GM19023 (cell line): ENCODE results near the gene OR7G3.
A peak's percentile ranks its signal among the peaks of the same experiment; 100 is the strongest.

Experiments used
- ATAC-seq: cut with Tn5 transposase; IDR thresholded peaks from one replicate; pipeline ENCODE4 v1.9.1; 2021; ENCODE audit warnings: mild to moderate bottlenecking, moderate library complexity; ENCODE audit not compliant: unreplicated experiment

OR7G3 gene

GRCh38 chr19:9126900-9127405, at the start of gene OR7G3:
TSS of gene OR7G3 (minus strand) at chr19:9126950. CDS start at chr19:9126950, 0 bp downstream.
- no peak for ATAC-seq

GRCh38 chr19:9175326-9175725, 48.6 kb upstream of the OR7G3 start:
- no peak for ATAC-seq

- ATAC-seq = no peak
Measured at GRCh38 chr19:9171393-9171991, 44.7 kb upstream of the OR7G3 start.

- no peak for ATAC-seq
Measured at GRCh38 chr19:9166846-9167245, 40.1 kb upstream of the OR7G3 start.

- no peak for ATAC-seq
Measured at GRCh38 chr19:9165261-9165660, 38.5 kb upstream of the OR7G3 start.

GRCh38 chr19:9161427-9161826, 34.7 kb upstream of the OR7G3 start:
- ATAC-seq = no peak

GRCh38 chr19:9159891-9160290, 33.1 kb upstream of the OR7G3 start:
- no peak for ATAC-seq

GRCh38 chr19:9156304-9156703, 29.6 kb upstream of the OR7G3 start:
- no peak for ATAC-seq

- ATAC-seq = no peak
Measured at GRCh38 chr19:9155591-9155990, 28.8 kb upstream of the OR7G3 start.

GRCh38 chr19:9151367-9151766, 24.6 kb upstream of the OR7G3 start:
- ATAC-seq = no peak

GRCh38 chr19:9150650-9151049, 23.9 kb upstream of the OR7G3 start:
- ATAC-seq = no peak

- ATAC-seq = no peak
Measured at GRCh38 chr19:9149997-9150396, 23.2 kb upstream of the OR7G3 start.

- ATAC-seq = no peak
Measured at GRCh38 chr19:9148697-9149096, 21.9 kb upstream of the OR7G3 start.

- ATAC-seq = no peak
Measured at GRCh38 chr19:9146882-9147281, 20.1 kb upstream of the OR7G3 start.

GRCh38 chr19:9144920-9145319, 18.2 kb upstream of the OR7G3 start:
- ATAC-seq = no peak

GRCh38 chr19:9140159-9140874, 13.6 kb upstream of the OR7G3 start, which contains the start of gene ZNF317:
TSS of gene ZNF317 (plus strand) at chr19:9140397. CDS start at chr19:9156017, 15,620 bp downstream.
- peak; percentile 93 for ATAC-seq

- ATAC-seq = no peak
Measured at GRCh38 chr19:9139609-9140158, 12.9 kb upstream of the OR7G3 start.

- ATAC-seq = no peak
Measured at GRCh38 chr19:9132422-9132821, 5.7 kb upstream of the OR7G3 start.

- no peak for ATAC-seq
Measured at GRCh38 chr19:9130965-9131364, 4.2 kb upstream of the OR7G3 start.

- no peak for ATAC-seq
Measured at GRCh38 chr19:9128171-9128570, 1.4 kb upstream of the OR7G3 start.

- no peak for ATAC-seq
Measured at GRCh38 chr19:9116547-9116946, 10.2 kb downstream of the OR7G3 start.

- no peak for ATAC-seq
Measured at GRCh38 chr19:9115307-9115813, 11.4 kb downstream of the OR7G3 start, which contains the start of gene OR7G1. TSS of gene OR7G1 (minus strand) at chr19:9115763. CDS start at chr19:9115763, 0 bp downstream.
